Measurements from ENCODE around the gene MPP3.

MPP3 gene

DNA sequence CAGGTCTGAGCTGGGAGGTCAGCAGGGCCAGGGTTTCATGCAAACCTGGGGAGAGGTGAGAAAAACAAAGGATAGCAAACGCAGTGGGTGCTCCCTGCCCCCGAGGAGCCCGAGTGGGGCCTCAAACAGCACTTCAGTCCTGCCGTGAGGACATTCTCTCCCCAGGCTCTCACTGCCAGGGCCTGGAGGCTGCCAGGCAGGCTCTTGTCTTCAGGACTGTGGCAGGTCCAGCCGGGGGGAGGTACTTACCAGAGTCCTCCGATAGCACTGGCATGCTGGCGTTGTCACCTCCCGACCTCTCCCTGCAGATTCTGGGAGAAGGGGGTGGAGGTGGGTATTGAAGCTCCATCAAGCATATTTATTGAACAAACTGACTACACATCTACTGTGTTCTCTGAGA lies 1.3 kb downstream of the MPP3 start:
- DNase-seq = no peak

GRCh38 chr17:43830510-43831140 lies 2.3 kb downstream of the MPP3 start:
- no peak for DNase-seq

- no peak for DNase-seq
These were observed 3.2 kb downstream of the MPP3 start for GRCh38 chr17:43829738-43830137.

DNA sequence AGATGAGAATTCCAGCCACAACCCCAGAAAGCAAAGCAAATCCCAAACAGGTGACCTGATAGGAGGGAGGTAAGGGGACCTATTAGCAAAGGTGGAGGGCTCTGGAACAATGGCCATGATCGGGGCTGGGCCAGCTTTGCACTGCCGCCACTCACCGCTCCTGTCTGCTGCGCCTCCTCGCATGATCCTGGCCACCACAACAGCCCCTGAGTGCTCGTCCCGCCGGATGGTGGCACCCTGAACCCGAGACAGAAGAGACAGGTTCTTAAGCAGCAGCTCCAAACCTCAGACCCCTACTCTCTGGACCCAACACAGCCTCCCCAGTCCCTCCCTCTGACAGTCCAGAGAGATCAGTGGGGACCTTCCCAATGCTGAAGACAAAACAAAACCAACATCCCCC lies 5.3 kb downstream of the MPP3 start:
- no peak for DNase-seq

- DNase-seq = no peak
These were observed 6.7 kb downstream of the MPP3 start for GRCh38 chr17:43826206-43826605.

GRCh38 chr17:43825567-43825966 lies 7.4 kb downstream of the MPP3 start:
- DNase-seq = no peak

DNA sequence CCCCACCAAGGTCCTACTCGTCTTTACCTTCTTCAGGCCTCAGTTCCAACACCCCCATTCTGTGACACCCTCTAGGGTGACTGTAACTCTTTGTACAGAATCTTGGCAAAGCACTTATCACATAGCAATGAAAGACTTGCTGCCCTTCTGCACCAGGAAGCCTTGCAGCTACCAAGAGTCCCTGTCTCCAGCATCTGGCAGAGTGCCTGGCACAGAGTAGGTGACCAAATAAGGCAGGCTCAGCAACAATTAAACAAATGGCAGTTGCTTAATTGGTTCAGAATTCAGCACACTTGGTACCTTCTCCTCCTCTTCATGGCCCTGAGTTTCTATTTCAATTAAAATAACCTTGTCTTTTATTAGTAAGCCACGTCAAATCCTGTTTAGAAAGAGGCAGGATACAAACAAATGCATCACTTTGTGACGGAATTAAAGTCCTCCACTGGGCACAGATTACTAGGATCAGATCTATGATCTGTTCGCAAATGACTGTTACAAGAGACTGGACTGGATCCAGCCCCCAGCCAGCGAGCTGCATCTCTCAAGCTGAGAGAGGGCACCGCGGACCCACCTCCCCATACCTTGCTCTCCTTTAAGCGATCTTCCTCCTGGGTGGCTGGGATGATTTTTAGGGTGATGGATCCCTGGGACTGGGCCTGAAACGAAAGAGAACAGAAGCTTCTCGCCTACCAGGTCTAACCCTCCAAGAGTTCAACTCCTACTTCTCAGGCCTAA lies 9.4 kb downstream of the MPP3 start:
- no peak for DNase-seq

DNA sequence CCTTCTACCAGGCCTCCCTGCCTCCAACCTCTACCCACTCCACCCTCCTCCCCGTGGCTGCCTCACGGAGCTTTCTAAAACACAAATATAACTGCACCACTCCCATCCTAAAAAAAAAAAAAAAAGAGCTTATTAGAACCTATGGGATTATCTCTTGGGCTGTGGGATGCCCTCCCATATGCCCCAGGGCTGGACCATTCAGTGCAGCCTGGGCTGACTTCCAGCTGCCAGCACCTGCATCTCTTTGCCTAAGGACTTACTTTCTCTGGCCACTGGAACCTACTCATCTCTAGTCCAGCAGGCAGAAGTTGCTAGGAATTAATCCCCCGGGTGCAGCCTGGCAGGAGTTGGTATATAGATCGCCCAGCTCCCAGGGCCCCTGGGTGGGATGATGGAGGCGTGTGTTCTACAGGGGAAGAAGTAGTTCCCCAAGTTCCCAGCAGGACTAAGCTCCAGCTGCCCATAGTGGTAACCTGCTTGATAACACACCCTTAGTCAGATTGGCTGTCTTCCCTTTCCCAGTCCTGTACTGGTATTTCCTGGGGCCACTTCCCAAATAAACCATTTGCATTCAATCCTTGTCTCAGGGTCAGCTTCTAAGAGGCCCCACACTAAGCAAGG lies 10.3 kb downstream of the MPP3 start:
- no peak for DNase-seq

- no peak for DNase-seq
These were observed 12.2 kb downstream of the MPP3 start for GRCh38 chr17:43820759-43821158.

DNA sequence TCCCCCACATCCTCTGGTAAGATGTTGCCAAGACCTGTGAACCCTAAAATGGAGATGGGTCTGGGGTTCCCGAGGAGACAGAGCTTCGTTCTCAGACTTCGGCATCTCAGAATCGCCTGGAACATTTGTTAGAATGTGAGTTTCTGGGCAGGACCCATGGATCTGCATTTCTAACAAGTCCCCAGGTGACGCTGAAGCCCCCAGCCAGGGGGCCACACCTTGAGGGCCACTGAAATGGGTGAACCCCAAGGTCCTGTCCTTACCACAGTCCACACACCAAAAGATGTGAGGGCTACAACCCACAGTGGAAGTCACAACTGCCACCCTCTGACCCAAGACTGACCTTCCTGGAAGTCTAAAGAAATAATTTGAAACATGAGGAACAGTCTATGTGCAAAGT lies 14.0 kb downstream of the MPP3 start:
- no peak for DNase-seq

DNA sequence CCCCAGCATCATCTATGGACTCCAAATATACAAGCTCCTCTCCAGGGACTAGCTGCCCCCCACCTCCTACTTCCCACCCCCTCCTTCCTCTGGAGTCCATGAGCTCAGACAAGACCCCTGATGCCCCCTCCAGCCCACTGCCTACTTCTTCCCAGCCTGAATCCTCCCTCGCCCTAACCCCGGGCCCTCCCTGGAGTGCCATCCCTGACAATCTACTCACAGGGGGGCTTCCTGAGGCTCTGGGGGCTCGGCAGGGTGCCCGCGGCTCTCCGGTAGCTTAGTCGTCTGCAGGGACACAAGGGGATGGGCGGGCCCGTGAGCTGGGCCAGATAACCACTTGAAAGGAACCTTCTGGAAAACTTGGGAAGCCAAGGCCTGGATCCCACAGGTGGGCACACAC lies 15.1 kb downstream of the MPP3 start:
- DNase-seq = no peak

DNA sequence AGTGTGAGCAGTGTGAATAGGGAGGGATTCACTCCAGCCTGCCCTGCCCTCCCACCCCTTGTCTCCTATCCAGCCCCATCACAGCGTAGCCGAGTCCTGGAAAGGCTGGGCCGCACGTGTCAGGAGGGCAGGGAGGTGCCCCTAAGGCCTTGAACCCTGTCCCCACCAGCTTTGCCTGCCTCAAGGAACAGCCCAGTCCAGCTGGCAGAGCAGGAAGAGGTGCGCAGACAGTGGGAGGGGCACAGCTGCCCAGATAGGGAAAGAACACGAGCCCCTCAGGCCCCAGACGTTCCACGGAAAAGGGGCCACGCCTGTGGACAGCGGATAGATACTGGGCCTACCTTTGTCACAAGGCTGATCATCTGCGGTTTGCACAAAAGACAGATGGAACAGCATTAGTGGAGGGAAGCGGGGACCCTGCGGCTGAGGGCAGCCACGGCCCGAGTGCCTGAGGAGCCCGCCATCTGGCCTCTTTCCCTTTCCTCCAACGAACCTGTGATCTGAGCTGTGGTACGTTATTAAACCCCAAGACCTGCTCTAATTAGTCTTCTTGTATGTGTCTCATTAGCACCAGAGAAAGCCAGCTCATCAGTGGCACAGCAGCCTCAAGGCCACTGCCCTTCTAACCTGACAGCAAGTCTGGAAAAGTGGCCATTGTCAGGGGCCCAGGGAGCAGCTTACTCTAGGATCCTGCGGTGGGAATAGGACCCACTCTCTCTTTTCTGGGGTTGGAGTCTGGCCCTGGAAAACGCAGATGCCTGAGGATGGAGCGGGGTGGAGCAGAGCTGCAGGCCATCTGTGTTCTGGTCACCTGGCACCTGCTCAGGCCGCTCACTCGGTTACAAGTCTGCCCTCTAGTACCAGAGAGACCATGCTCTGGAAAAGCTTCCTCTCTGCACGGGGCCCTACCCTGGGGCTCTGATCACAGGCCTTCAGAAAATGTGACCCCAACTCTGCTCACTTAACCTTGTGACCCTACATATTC lies 16.3 kb downstream of the MPP3 start:
- DNase-seq = peak in 1 of 2 experiments; percentile 57

GRCh38 chr17:43814714-43815113 lies 18.2 kb downstream of the MPP3 start:
- DNase-seq = no peak

DNA sequence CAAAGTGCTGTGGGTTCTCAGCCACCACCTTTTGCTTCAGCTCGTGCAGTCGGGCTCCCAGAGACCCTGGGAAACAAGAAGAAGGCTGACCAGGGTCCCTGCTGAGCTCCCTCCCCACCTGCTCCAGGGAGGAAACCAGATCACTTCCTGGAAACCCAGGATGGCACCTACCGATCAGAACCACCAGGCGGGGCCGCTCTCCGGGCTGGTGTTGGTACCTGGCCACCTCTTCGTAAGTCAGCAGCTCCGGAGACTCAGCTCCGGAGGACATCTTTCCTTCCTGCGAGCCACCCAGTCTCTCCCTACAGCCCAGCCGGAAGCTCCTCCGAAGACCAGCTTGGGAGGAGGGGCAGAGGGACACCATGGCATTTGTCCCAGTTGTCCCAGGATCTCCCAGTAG lies 18.9 kb downstream of the MPP3 start:
- DNase-seq = no peak

DNA sequence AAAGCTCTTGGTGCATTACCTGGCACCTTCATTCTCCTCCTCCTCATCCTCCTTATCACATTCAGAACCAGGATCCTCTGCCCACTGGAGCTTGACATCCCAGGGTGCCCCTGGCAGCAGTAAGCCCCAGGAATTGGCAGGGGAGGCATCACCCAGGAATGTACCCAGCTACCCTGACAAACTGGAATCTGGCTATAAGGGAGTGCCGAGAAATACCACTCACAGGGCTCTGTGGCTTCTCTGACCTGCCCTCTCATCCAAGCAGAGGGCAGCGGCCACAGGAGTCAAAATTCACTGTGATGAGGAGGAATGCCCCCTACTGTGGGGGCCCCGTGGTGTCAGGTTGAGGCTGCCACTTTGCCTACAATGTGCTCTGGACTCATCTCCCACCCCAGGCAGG lies 19.6 kb downstream of the MPP3 start:
- no peak for DNase-seq

- DNase-seq = no peak
These were observed 20.3 kb downstream of the MPP3 start for GRCh38 chr17:43812396-43813265.

GRCh38 chr17:43810823-43811222 lies 22.1 kb downstream of the MPP3 start:
- DNase-seq = no peak

DNA sequence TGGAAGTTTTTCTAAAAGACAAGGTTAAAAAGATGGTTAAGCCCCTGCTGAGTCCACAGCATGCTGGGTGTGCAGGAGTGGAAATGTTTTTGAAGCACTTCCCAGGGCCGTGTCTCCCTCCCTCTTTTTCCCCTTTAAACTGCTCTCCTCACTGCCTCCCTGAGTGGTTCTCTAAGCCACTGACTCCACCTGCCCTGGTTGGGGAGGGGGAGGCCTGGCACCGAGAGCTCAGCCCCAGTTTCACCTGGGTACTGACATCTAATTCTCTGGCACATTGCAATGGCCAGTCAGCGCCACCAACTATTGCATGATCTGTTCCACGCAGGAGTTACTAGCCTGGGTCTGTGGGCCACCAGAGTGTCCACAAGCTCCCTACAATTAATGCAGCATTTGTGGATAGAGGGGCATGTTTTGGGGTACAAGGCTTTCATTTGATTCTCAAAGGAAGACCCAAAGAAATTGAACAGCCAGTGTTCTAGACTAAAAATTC lies 22.7 kb downstream of the MPP3 start:
- no peak for DNase-seq

GRCh38 chr17:43809121-43809520 lies 23.8 kb downstream of the MPP3 start:
- DNase-seq = no peak

DNA sequence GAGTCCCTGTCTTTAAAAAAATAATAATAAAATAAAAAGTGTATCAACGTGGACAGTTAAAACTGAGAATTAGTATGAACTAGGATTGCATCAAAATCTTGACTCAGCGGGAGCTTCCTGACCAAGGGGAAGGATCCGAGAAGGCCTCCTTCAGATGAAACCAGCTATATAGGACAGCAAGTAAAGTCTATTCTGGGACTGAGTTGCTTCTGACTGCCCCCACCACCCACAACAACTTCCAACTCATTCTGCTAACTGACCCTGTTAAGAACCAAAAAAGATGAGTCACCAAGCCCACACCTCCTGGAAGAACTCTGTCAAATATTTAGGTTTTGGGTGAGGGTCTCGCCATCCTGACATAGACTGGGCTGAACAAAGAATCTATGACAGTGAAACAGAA lies 24.9 kb downstream of the MPP3 start:
- no peak for DNase-seq

GRCh38 chr17:43805117-43805516 lies 27.8 kb downstream of the MPP3 start:
- DNase-seq = no peak

DNA sequence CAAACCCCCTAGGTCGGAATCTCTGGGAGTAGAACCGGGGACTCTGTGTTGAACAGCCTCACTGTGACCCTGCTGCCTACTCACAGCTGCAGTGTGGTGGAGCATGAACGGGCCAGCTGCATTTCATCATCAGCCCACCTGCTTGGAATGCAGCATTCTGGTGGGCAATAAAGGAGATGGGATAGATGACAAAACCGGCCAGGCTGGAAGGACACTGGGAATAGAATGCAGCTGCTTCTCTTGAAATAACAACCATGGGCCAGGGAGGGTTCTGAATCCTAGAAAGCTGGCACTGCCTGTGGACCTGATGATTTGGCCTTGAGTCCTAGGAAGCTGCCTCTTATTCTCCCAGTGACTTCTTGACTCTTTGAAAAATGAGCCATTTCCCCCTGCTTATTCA lies 29.2 kb downstream of the MPP3 start:
- DNase-seq = no peak

Data from cerebellar nuclear complex (tissue), 1 donor.